Immature natural killer cell (primary cell): ENCODE data around the gene RNF144B. TPM values are rescaled to one million over a fixed set of nuclear protein-coding genes. Genes with fewer than 3 reads are reported as not detected.

ENCODE experiments used
- DNase-seq, 3 donors: peaks; one replicate each; pipeline ENCODE4 v3.0.0; 2022; ENCODE audit warnings: mixed read lengths in 1 of 3
- H3K27ac Mint-ChIP-seq, 6 donors: one replicate each; pipeline ENCODE4 v1.8.0; 2020; ENCODE audit warnings: mixed read lengths in 6 of 6, mild to moderate bottlenecking in 5 of 6, inconsistent platforms in 4 of 6, moderate library complexity in 3 of 6
- H3K27me3 Mint-ChIP-seq, 3 donors: one replicate each; pipeline ENCODE4 v1.8.0; 2020 to 2021; ENCODE audit warnings: low read depth in 3 of 3, mild to moderate bottlenecking in 3 of 3, mixed read lengths in 3 of 3, moderate library complexity in 3 of 3, inconsistent platforms in 1 of 3
- H3K36me3 Mint-ChIP-seq, 3 donors: one replicate each; pipeline ENCODE4 v1.8.0; 2020; ENCODE audit warnings: mixed read lengths in 3 of 3, inconsistent platforms in 2 of 3, mild to moderate bottlenecking in 2 of 3
- H3K4me1 Mint-ChIP-seq, 2 donors: one replicate each; pipeline ENCODE4 v1.8.0; 2020; ENCODE audit warnings: inconsistent platforms in 2 of 2, mild to moderate bottlenecking in 2 of 2, mixed read lengths in 2 of 2, moderate library complexity in 1 of 2
- H3K4me3 Mint-ChIP-seq, 5 donors: one replicate each; pipeline ENCODE4 v1.8.0; 2020; ENCODE audit warnings: mild to moderate bottlenecking in 5 of 5, mixed read lengths in 5 of 5, inconsistent platforms in 3 of 5, moderate library complexity in 3 of 5
- H3K9me3 Mint-ChIP-seq, 6 donors: one replicate each; pipeline ENCODE4 v1.8.0; 2020; ENCODE audit warnings: mild to moderate bottlenecking in 6 of 6, mixed read lengths in 6 of 6, inconsistent platforms in 4 of 6, moderate library complexity in 3 of 6
- polyA plus RNA-seq, 3 donors: library from polyadenylated mRNA; unstranded; fragments of 300-500 nt; fragmentation: Illumina TruSeq; gene quantifications; one replicate each; pipeline ENCODE4 v1.2.3, GENCODE V29; 2021

The RNF144B gene
- polyA plus RNA-seq, 3 donors from 2014 or later: 0.35 to 2.4 (median 1.1) TPM

DNA sequence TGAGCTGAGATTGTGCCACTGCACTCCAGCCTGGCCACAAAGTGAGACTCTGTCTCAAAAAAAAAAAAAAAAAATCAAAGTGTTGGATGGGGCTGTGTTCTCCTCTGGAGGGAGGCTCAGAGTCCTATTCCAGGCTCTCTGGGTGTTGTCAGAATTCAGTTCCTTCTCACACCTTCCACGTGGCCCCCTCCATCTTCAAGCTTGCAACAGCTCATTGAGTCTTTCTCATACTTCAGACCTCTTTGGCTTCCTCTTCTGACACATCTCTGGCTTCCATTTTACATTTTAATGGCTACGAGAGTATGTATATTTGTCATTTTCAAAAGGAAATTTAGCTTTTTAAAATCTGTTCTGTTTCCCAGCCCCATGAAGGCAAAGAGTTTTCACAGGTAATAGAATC is 85.8 kb downstream of the RNF144B start:
- Mint-ChIP-seq H3K4me1 (no peaks in the 10 kb centered on the region), H3K4me3 (no peak overlapping the region), H3K27me3 (peaks cover 0 to 3% (median 0%) of the 10 kb centered on the region in 3 donors), H3K36me3 (peaks cover 0 to 7% (median 3%) of the 10 kb centered on the region in 3 donors), H3K27ac (no peak overlapping the region), H3K9me3 (no peaks in the 10 kb centered on the region)
- no peak for DNase-seq

DNA sequence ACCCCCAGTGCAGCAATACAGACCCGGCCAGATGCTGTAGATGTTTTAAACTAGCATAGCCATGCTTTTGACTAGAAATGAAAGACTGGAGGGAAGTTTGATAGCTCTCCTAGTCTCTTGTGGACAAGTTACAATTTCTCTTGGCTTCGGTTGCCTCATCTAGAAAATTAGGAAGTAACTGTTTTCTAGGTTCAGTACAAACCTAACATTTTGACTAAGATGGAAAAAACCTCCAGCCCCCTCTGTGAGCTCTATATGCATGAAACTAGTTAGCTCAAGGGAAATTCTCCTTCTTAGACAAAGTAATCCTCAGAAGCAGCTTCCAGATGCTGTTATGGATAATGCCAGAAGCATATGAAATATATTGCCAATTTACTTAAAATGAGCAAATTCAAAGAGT is 86.6 kb downstream of the RNF144B start:
- no peak for DNase-seq
- Mint-ChIP-seq H3K27me3 (peaks cover 0 to 3% (median 0%) of the 10 kb centered on the region in 3 donors), H3K36me3 (no peaks in the 10 kb centered on the region), H3K4me3 (no peak overlapping the region), H3K4me1 (no peaks in the 10 kb centered on the region), H3K9me3 (no peaks in the 10 kb centered on the region), H3K27ac (no peak overlapping the region)

DNA sequence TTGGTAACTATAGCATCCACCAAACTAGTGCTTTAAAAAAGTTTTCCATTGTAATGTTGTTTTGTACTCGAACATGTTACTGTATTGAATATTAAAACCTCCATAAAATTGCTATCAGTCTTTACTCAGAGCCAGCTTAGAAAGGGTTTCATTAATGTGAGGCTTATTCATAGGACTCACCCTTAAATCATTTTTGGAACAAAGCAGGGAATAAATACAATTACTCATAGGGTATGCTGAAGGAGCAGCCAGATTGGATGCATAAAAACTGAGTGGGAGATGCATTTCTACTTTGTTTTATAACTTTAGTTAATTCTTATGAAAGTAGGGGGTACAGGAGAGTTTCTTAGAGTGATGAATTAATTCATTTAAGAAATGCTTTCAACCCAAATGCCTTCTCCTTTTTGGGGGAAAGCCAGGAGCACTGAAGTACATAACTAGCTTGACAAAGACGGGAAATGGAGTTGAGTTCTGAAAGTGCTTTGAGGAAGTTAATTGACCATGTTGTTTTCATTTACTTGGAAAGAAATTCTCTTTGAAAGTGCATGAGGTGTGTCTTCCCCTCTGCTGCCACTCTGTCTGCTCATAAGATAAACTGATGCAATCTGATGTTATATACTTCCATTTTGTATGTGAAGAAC is 90.3 kb downstream of the RNF144B start:
- Mint-ChIP-seq H3K4me1 (no peaks in the 10 kb centered on the region), H3K27me3 (peaks cover 0 to 5% (median 3%) of the 10 kb centered on the region in 3 donors), H3K4me3 (no peak overlapping the region), H3K27ac (no peak overlapping the region), H3K36me3 (no peaks in the 10 kb centered on the region), H3K9me3 (no peaks in the 10 kb centered on the region)
- no peak for DNase-seq

DNA sequence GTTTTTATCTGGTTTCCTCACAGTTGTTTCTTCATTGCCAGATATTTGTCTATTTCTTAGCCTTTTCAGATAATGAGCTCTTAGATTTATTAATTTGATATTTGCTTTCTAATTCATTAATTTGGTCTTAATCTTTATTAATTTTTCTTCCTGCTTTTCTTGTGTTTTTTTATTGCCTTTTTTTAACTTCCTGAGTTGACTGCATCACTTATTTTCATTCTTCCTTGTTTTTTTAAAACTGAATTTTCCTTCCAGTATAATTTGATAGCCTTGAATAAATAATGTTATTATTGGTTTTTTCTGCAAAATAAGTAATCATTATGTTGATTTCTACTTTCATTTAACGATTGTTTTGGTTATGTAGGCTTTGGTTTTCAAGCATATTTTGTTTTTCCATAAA is 91.5 kb downstream of the RNF144B start:
- Mint-ChIP-seq H3K27ac (no peak overlapping the region), H3K9me3 (no peaks in the 10 kb centered on the region), H3K36me3 (no peaks in the 10 kb centered on the region), H3K27me3 (peaks cover 0 to 5% (median 3%) of the 10 kb centered on the region in 3 donors), H3K4me1 (no peaks in the 10 kb centered on the region), H3K4me3 (no peak overlapping the region)
- no peak for DNase-seq

DNA sequence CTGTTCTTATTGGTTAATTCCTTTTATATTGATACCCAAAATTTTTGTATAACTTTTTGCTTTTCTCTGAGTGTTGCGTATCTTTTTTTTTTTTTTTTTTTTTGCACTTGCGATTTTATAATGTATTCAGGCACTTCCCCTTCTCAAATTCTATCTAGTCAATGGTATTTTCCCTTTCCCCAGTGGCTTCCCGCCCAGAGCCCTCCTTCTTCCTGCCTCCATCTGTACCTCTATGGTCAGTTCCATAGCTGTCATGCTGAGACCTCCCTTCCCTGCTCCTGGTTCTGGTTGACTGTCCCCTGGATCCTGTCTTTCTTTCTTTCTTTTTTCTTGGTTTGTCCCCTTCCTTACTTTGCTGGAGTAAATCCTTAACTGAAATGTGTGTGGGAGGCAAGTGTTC is 94.7 kb downstream of the RNF144B start:
- Mint-ChIP-seq H3K4me3 (no peak overlapping the region), H3K4me1 (no peaks in the 10 kb centered on the region), H3K27me3 (peaks cover 2 to 3% (median 3%) of the 10 kb centered on the region in 3 donors), H3K36me3 (no peaks in the 10 kb centered on the region), H3K9me3 (no peaks in the 10 kb centered on the region), H3K27ac (no peak overlapping the region)
- no peak for DNase-seq

DNA sequence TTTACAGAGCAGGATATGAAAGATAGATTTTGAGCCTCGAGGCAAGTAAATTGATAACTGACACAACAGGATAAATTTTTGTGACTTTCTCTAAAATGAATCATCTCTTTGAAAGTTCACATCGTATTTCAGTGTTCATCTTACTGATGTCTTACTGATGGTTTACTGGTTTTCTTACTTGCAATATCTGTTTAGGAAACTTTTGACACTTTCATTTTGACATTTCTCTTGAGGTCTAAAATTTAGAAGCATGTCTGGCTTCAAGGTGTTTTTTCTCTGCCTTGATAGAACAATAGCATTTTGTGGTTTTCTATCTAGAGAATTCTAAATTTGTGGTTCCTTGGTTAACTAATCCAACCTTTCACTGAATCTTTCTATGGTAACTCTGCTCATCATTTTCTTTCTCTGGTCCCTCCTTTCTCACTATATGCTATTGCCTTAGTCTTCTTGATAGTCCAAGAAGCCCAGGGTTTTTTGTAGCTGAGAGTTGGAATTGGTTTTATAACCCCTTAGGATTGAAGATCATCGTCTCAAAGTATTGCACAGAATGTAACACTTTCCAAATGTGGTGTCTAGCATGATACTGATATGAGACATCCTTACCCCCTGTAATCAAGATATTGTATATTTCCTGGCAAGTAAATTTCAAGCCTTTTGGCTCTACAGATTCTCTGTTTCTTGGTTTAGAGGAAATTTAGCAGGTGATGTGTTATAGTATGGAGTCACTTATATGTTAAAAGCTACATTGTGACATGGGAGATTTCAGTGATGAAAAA is 98.7 kb downstream of the RNF144B start:
- H3K36me3 Mint-ChIP-seq: no peaks in the 10 kb centered on the region
- H3K4me1 Mint-ChIP-seq: no peaks in the 10 kb centered on the region
- H3K4me3 Mint-ChIP-seq: no peak overlapping the region
- no peak overlapping the region for H3K27ac Mint-ChIP-seq
- no peaks in the 10 kb centered on the region for H3K9me3 Mint-ChIP-seq
- H3K27me3 Mint-ChIP-seq: peaks cover 4 to 7% (median 5%) of the 10 kb centered on the region in 3 donors
- no peak for DNase-seq

DNA sequence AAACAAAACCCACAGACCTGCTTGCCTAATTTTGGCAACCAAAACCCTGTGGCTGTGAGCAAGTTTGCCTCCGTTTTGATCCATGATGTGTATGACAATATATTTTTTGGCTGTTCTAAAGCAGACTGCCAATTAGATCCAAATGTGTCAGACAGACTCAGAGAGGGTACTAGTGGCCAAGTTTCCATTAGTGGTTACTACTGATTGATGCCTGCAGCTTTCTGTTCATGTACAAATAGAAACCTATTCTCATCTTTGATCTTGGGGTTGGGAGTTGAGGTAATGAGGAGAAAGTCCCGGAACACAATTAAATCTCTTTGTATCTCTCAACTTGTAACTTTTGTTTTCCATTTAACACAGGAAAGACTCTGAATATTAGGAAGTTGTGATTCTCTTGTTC is 100.9 kb downstream of the RNF144B start:
- DNase-seq: no peak
- Mint-ChIP-seq H3K36me3 (no peaks in the 10 kb centered on the region), H3K27ac (no peak overlapping the region), H3K4me3 (no peak overlapping the region), H3K27me3 (peaks cover 3 to 7% (median 4%) of the 10 kb centered on the region in 3 donors), H3K4me1 (no peaks in the 10 kb centered on the region), H3K9me3 (no peaks in the 10 kb centered on the region)

DNA sequence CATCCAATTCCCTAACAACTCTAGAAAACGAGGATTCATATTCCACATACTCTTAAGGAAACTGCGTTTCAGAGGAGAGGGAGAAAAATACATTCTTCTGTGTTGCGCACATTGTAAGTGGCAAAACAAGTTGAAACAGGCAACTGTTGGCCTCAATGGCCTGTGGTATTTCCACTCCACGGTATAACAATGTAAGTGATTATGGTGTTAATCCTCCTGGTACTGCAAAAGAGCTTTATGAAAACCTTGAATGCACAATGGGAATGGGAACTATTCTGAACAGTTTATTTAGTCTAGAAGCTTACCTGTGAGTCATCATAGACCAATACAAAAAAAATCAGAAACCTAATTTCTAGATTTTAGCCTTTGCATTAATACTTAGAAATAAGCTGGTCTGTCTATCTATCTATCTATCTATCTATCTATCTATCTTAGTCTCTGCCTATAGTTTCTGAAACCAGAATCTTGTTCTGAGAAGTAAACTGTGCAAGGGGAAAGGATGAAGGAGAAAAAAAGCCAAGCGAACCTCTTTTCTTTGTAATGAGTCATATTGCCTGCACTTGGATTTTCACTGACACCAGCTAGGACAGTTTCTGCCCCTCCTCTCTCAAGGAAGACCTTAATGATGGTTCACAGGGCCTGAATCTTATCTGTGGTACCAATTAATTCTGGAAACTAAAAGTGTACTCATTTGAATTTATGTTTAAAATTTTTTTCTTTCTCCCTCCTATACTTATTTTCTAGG is 101.5 kb downstream of the RNF144B start:
- Mint-ChIP-seq H3K4me1 (no peaks in the 10 kb centered on the region), H3K4me3 (no peak overlapping the region), H3K27ac (no peak overlapping the region), H3K36me3 (no peaks in the 10 kb centered on the region), H3K9me3 (no peaks in the 10 kb centered on the region), H3K27me3 (peaks cover 3 to 7% (median 4%) of the 10 kb centered on the region in 3 donors)
- no peak for DNase-seq

DNA sequence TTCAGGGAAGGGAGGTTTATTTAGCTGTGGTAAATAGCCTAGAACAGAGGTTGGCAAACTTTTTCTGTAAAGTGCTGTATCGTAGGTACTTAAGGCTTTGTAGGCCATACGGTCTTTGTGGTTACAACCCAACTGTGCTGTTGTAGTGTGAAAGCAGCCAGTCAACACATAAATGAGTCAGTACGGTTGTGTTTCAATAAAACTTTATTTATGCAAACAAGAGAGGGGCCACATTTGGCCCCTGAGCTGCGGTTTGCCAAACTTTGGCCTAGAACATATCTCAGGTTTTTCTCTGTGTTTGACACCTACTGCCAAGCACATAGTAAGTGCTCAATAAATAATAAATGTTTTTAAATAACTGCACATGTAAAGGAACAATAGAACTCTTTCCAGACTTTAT is 102.2 kb downstream of the RNF144B start:
- Mint-ChIP-seq H3K36me3 (no peaks in the 10 kb centered on the region), H3K27ac (no peak overlapping the region), H3K9me3 (no peaks in the 10 kb centered on the region), H3K27me3 (peaks cover 2 to 7% (median 3%) of the 10 kb centered on the region in 3 donors), H3K4me3 (no peak overlapping the region), H3K4me1 (no peaks in the 10 kb centered on the region)
- no peak for DNase-seq

DNA sequence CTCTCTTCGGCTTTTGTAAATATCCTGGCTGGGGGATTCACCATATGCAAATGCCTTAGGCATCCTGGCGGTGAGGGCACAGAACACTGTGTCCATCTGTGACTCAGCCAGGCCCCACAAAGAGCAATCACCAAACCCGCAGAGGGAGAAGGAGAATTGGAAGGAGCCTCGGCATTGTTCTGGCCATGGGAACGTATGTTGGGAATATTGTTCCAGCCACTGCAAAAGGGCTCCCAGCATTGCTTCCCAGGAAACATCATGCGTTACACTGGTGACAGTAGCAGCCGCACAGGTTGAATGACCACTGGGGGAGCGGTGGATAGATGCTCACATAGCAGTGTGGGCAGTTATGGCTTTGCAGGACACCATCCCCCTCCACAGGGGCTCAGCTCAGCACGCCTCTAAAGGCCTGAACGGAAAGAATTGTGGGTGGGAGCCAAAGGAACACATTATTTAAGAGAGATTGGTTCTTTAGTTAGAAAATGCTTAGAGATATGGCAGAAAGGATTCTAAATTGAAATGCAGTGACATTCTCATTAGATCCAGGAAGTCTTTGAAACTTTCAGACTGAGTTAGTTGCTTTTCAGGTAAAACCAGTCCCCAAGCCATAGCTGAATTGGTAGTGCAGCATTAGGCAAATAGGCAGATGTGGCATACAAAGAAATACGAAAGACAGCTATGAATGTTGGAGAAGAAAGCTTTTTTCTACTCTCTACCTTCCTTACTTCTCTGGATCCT is 104.3 kb downstream of the RNF144B start:
- peaks cover 2 to 7% (median 2%) of the 10 kb centered on the region in 3 donors for H3K27me3 Mint-ChIP-seq
- no peak overlapping the region for H3K4me3 Mint-ChIP-seq
- H3K9me3 Mint-ChIP-seq: no peaks in the 10 kb centered on the region
- DNase-seq: no peak
- H3K27ac Mint-ChIP-seq: no peak overlapping the region
- no peaks in the 10 kb centered on the region for H3K36me3 Mint-ChIP-seq
- H3K4me1 Mint-ChIP-seq: no peaks in the 10 kb centered on the region

DNA sequence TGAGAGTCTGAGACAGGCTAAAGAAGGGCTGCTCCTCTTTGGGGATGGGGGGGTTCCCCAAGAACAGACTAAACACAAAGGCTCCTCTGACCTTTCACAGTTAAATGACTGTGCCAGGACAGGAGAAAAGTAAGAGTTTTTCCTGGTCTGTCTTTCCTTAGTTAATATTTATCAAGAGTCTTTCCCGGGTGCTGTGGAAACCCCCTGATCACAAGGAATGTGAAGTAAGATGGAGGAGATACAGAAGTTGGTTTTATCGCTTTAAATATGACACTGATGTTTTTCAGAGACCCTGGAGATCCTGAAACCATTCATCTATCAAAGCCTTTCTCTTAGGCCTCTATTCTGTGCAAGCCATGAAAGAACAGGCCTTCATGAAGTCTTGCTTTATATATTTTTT is 105.8 kb downstream of the RNF144B start:
- Mint-ChIP-seq H3K27me3 (peaks cover 0 to 11% (median 2%) of the 10 kb centered on the region in 3 donors), H3K9me3 (no peaks in the 10 kb centered on the region), H3K27ac (no peak overlapping the region), H3K4me3 (no peak overlapping the region), H3K36me3 (no peaks in the 10 kb centered on the region), H3K4me1 (no peaks in the 10 kb centered on the region)
- DNase-seq: no peak

DNA sequence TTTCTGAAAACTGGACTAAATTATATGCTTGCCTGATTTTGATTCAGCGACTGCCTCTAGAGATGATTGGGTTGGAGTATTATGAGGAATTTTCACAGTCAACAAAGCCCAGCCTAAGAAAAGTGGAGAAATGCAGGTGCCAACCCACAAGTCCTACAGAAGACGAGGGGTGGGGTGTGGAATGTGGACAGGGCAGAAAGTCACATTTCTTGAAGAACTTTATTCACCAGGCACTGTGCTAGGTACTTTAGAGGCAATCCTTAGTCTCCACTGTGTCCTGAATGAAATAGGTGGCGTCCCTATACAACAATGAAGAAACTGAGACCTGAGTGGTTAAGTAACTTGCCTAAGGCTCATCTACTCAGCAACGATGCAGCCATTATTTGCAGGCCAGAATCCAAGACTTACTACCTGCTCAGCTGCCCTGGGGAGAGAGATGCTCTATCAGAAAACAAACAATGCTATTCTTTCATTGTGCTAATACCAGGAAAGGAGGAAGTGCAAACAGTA is 106.3 kb downstream of the RNF144B start:
- peaks cover 0 to 11% (median 0%) of the 10 kb centered on the region in 3 donors for H3K27me3 Mint-ChIP-seq

DNA sequence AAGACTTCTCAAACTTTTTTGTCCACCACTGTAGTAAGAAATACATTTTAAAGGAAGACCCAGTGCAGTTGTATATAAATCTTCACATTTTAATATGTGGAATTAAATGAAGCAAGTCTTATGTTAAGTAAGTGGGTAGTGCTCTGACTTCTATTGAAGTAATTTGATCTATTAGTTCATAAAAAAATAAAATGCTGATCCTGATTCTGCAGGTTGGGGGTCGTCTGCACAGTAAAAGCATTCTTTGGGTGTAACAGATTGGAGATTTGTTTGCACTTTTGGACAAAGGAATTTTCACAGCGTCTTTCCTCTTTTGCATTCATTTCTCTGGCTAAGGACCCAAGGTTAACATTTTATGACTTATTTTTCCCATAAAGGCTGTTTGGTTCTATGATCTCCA is 106.8 kb downstream of the RNF144B start:
- H3K9me3 Mint-ChIP-seq: no peaks in the 10 kb centered on the region
- H3K27me3 Mint-ChIP-seq: peaks cover 0 to 11% (median 0%) of the 10 kb centered on the region in 3 donors
- H3K36me3 Mint-ChIP-seq: no peaks in the 10 kb centered on the region
- DNase-seq: no peak
- no peak overlapping the region for H3K27ac Mint-ChIP-seq
- H3K4me3 Mint-ChIP-seq: no peak overlapping the region
- H3K4me1 Mint-ChIP-seq: no peaks in the 10 kb centered on the region

More for the DNA sequence above, 106.3 kb downstream of the RNF144B start:
- Mint-ChIP-seq H3K9me3 (no peaks in the 10 kb centered on the region), H3K4me3 (no peak overlapping the region), H3K36me3 (no peaks in the 10 kb centered on the region), H3K27ac (no peak overlapping the region), H3K4me1 (no peaks in the 10 kb centered on the region)
- no peak for DNase-seq
